ENCODE data around the gene SCN5A. TPM values are rescaled to one million over a fixed set of nuclear protein-coding genes. Genes with fewer than 3 reads are reported as not detected.

Gene SCN5A
- total RNA-seq, 1 donor from 2014 or later = 3.3 TPM

DNA sequence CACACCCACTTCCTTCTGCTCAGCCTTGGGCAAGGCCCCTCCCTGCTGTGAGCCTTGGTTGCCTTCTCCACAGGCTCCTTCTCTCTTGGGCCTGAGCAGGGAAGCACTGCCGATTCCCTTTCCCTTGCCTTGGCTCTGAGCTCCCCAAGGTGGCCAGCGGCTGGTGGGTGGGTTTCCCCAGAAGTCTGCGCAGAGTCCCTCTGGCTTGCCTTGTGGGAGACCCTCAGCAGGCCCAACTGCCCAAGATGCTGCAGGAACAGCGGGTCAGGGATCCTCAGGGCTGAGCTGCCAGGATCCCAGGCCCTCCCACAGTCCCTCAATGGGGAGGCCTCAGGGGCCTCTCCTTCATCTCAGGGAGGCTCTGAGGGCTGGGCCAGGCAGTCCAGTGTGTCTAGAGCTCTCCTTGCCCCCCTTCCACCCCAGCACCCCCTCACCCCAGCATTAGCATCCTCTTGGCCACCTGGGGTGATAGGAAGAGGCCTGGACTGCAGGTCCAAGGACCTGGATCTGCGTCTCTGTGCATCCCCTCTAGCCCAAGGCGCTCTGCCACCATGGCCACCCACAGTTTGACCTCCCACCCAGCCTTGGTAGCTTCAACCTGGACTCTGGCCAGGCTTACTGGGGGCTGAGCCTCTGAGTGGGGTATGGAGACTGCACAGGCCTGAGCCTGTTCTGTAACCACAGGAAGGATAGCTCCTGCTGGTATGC lies 84.7 kb downstream of the SCN5A start:
- H3K27me3 ChIP-seq (ENCODE audit: insufficient read depth, low read length) = no peaks in the 10 kb centered on the region
- no peaks in the 10 kb centered on the region for H3K79me2 ChIP-seq (ENCODE audit: insufficient read depth, low read length)
- Mint-ChIP-seq H3K4me1 (ENCODE audit: low read depth, unreplicated experiment) (peaks cover 6% of the 10 kb centered on the region), H3K27ac (ENCODE audit: unreplicated experiment) (no peak overlapping the region), H3K36me3 (ENCODE audit: low read depth, unreplicated experiment) (no peaks in the 10 kb centered on the region), H3K4me3 (ENCODE audit: unreplicated experiment) (no peak overlapping the region), H3K9me3 (ENCODE audit: unreplicated experiment) (no peaks in the 10 kb centered on the region), H3K27me3 (ENCODE audit: low read depth, unreplicated experiment) (peaks cover 18% of the 10 kb centered on the region)
- TF ChIP-seq EZH2 (IDR thresholded peaks at IDR 0.05; ENCODE audit: insufficient read depth, low read length) = no peak
- no peak for TF ChIP-seq CTCF (IDR thresholded peaks at IDR 0.05; ENCODE audit: insufficient read depth, low read depth, low read length)
- H4K20me1 ChIP-seq (ENCODE audit: insufficient read depth, low read length) = no peaks in the 10 kb centered on the region
- H3K27ac ChIP-seq (ENCODE audit: low read depth, low read length) = no peak overlapping the region
- no peak overlapping the region for H3K4me2 ChIP-seq (ENCODE audit: low read length)
- no peaks in the 10 kb centered on the region for H3K9me3 ChIP-seq (ENCODE audit: insufficient read depth, low read depth, low read length)
- H3K36me3 ChIP-seq (ENCODE audit: insufficient read depth, low read length) = no peaks in the 10 kb centered on the region
- no peak for FAIRE-seq
- no peak overlapping the region for H3K4me3 ChIP-seq (ENCODE audit: insufficient read depth, low read depth, low read length)
- no peak overlapping the region for H2AFZ ChIP-seq (ENCODE audit: low read depth, low read length)
- no peaks in the 10 kb centered on the region for H3K4me1 ChIP-seq (ENCODE audit: insufficient read depth, low read length)
- DNase-seq (ENCODE audit: low read depth) = no peak
- H3K9ac ChIP-seq (ENCODE audit: low read length) = no peak overlapping the region

DNA sequence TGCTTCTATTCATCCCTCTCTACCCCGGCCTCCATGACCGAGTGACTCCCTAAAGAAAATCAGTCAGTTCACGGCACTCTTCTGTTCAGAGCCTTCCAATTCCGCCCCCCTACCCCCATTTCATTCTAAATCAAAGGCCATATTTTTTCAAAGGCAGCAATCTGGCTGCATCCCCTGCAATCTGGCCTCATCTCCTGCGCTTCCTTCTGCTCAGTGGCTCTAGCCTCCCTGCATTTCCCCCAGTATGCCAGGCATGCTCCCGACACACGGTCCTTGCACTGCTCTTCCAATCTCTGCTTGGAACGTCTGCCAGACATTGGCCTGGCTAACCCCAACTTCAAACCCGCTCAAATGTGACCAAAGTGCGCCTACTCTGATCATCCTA lies 85.6 kb downstream of the SCN5A start:
- H3K27me3 Mint-ChIP-seq (ENCODE audit: low read depth, unreplicated experiment) = peaks cover 18% of the 10 kb centered on the region
- Histone ChIP-seq H2AFZ (ENCODE audit: low read depth, low read length) (no peak overlapping the region), H3K27ac (ENCODE audit: low read depth, low read length) (no peak overlapping the region), H3K4me3 (ENCODE audit: insufficient read depth, low read depth, low read length) (no peak overlapping the region), H3K79me2 (ENCODE audit: insufficient read depth, low read length) (no peaks in the 10 kb centered on the region), H4K20me1 (ENCODE audit: insufficient read depth, low read length) (no peaks in the 10 kb centered on the region), H3K36me3 (ENCODE audit: insufficient read depth, low read length) (no peaks in the 10 kb centered on the region), H3K9me3 (ENCODE audit: insufficient read depth, low read depth, low read length) (no peaks in the 10 kb centered on the region), H3K4me2 (ENCODE audit: low read length) (no peak overlapping the region), H3K9ac (ENCODE audit: low read length) (no peak overlapping the region), H3K4me1 (ENCODE audit: insufficient read depth, low read length) (no peaks in the 10 kb centered on the region), H3K27me3 (ENCODE audit: insufficient read depth, low read length) (no peaks in the 10 kb centered on the region)
- FAIRE-seq = no peak
- H3K4me1 Mint-ChIP-seq (ENCODE audit: low read depth, unreplicated experiment) = peaks cover 6% of the 10 kb centered on the region
- no peak for TF ChIP-seq CTCF (IDR thresholded peaks at IDR 0.05; ENCODE audit: insufficient read depth, low read depth, low read length)
- no peak for TF ChIP-seq EZH2 (IDR thresholded peaks at IDR 0.05; ENCODE audit: insufficient read depth, low read length)
- H3K36me3 Mint-ChIP-seq (ENCODE audit: low read depth, unreplicated experiment) = no peaks in the 10 kb centered on the region
- no peak overlapping the region for H3K27ac Mint-ChIP-seq (ENCODE audit: unreplicated experiment)
- H3K9me3 Mint-ChIP-seq (ENCODE audit: unreplicated experiment) = no peaks in the 10 kb centered on the region
- no peak for DNase-seq (ENCODE audit: low read depth)
- no peak overlapping the region for H3K4me3 Mint-ChIP-seq (ENCODE audit: unreplicated experiment)
